ENCODE measurements around the gene ZSWIM5. TPM values are rescaled to one million over a fixed set of nuclear protein-coding genes. Genes with fewer than 3 reads are reported as not detected.

Gene ZSWIM5
- total and polyA plus RNA-seq, 9 of the 15 experiments (the other 6 are each of a cell fraction or from before 2014, with no cell fraction given) = under 0.01 to 0.07 (median 0.03) TPM; not detected in 3

- no peak for ATAC-seq
- 33% methylated on average over 6 of the region's 6 CpGs for WGBS (ENCODE audit: insufficient coverage, low coverage, missing lambda C conversion rate)
- POLR2A ChIA-PET = interaction anchor here (0.6 to 8.7 kb wide), 10 partner anchors 16 to 505 kb away, joined by 3 to 113 read pairs (median 3); partner anchors contain the start of genes PRDX1 and RNU5D-1
- no peak for TF ChIP-seq CREBBP (IDR thresholded peaks at IDR 0.05; ENCODE audit: low read depth, low read length)
- TF ChIP-seq MEIS2 (IDR thresholded peaks at IDR 0.05; ENCODE audit: partially characterized antibody) = no peak
- TF ChIP-seq MCM7 (IDR thresholded peaks at IDR 0.05) = no peak
- no peak for TF ChIP-seq ZNF184 (CRISPR knock-in tag; IDR thresholded peaks at IDR 0.05)
- 0 out of 2 replicates have a peak, but pooled peaks have one; percentile 10 for TF ChIP-seq HBP1 (CRISPR knock-in tag; IDR thresholded peaks at IDR 0.05)
- TF ChIP-seq MLLT1 (IDR thresholded peaks at IDR 0.05) = 0 out of 4 replicates have a peak, but pooled peaks of 1 of the 2 experiments have one; percentile 11
- peak; percentile 69 for TF ChIP-seq SUPT5H (IDR thresholded peaks at IDR 0.05)
- TF ChIP-seq PRPF4 (IDR thresholded peaks at IDR 0.05; ENCODE audit: insufficient read depth, low read depth, low read length, poor library complexity, severe bottlenecking) = no peak
- no peak for TF ChIP-seq HCFC1 (IDR thresholded peaks at IDR 0.05; ENCODE audit: low read depth, low read length)
- no peak for TF ChIP-seq NONO (IDR thresholded peaks at IDR 0.05; ENCODE audit: low read depth in 2 of 2, low read length in 1 of 2)
- TF ChIP-seq PTRF (tag; IDR thresholded peaks at IDR 0.05) = no peak
- TF ChIP-seq HEY1 (CRISPR knock-in tag; IDR thresholded peaks at IDR 0.05; ENCODE audit: borderline replicate concordance) = no peak
- no peak for TF ChIP-seq ZNF263 (CRISPR knock-in tag; IDR thresholded peaks at IDR 0.05; ENCODE audit: borderline replicate concordance)
- no peak for TF ChIP-seq EWSR1 (IDR thresholded peaks at IDR 0.05; ENCODE audit: borderline replicate concordance, low read depth, partially characterized antibody)
- no peak for TF ChIP-seq DACH1 (IDR thresholded peaks at IDR 0.05; ENCODE audit: partially characterized antibody)
- TF ChIP-seq MYNN (IDR thresholded peaks at IDR 0.05) = peak; percentile 71
- TF ChIP-seq MYNN (CRISPR knock-in tag; IDR thresholded peaks at IDR 0.05) = no peak
- peak; percentile 27 for TF ChIP-seq KDM5B (IDR thresholded peaks at IDR 0.05; ENCODE audit: insufficient replicate concordance, low read depth, low read length)
- TF ChIP-seq FOXK1 (CRISPR knock-in tag; IDR thresholded peaks at IDR 0.05; ENCODE audit: borderline replicate concordance) = no peak
Observed at GRCh38 chr1:45016767-45017166, 189.6 kb downstream of the ZSWIM5 start.

More at GRCh38 chr1:45016767-45017166, 189.6 kb downstream of the ZSWIM5 start:
- peaks cover 26 to 32% of the 10 kb centered on the region in 2 experiments; a peak in 4 of 5 replicates for H3K4me1 ChIP-seq (replicated peaks in 1 of 2; ENCODE audit: control insufficient read depth in 2 of 2, insufficient read depth in 2 of 2, low read length in 2 of 2)
- peak in 2 of 4 experiments; percentile 7 to 47 for DNase-seq (ENCODE audit: extremely low read depth in 1 of 4, low spot score in 3 of 4)
- CTCF ChIA-PET (ENCODE audit: low intra/inter-chr PET ratio) = interaction anchor here (4.6 kb wide), 1 partner anchor 283 kb away, joined by 58 read pairs; no protein-coding TSS in a partner anchor
- no peak for FAIRE-seq
- no peak overlapping the region for H3K27ac ChIP-seq (ENCODE audit: extremely low read depth, low read depth, low read length)
- H3K4me2 ChIP-seq (ENCODE audit: insufficient read depth, low read length) = no peak overlapping the region
- H4K20me1 ChIP-seq (replicated peaks; ENCODE audit: control insufficient read depth, insufficient read depth, low read length) = peaks cover 13% of the 10 kb centered on the region; the same call in 1 of the 2 replicates
- peaks cover 3% of the 10 kb centered on the region for H3K9me1 ChIP-seq (ENCODE audit: control insufficient read depth, insufficient read depth, low read length)
- no peaks in the 10 kb centered on the region for H3K9me3 ChIP-seq (replicated peaks; ENCODE audit: control insufficient read depth, insufficient read depth, low read depth, low read length)
- peak overlapping the region in 1 of 2 experiments; percentile 36; a peak in 1 of 4 replicates for H3K9ac ChIP-seq (ENCODE audit: insufficient read depth in 1 of 2, low read depth in 2 of 2, low read length in 2 of 2)
- H3K4me3 ChIP-seq = no peak overlapping the region
- in situ Hi-C loops (cut with MboI) = no loop called here
- intact Hi-C loops (cut with micrococcal nuclease) = loop anchor here (5.0 to 10.0 kb wide), 3 partner anchors 71 to 558 kb away; partner anchors contain the start of gene ZSWIM5
- H3K79me2 ChIP-seq (ENCODE audit: control insufficient read depth, insufficient read depth, low read length) = peaks cover 27% of the 10 kb centered on the region
- BruUV-seq (replicated peaks) = no TSS peak
- H3K27me3 ChIP-seq (ENCODE audit: control insufficient read depth in 2 of 2, insufficient read depth in 2 of 2, low read length in 2 of 2) = no peaks in the 10 kb centered on the region
- H3K36me3 ChIP-seq (ENCODE audit: control insufficient read depth, insufficient read depth, low read length) = peaks cover 29% of the 10 kb centered on the region
- H2AFZ ChIP-seq (ENCODE audit: low read depth, low read length) = no peak overlapping the region
